HG03139 (cell line): ENCODE measurements around the gene CCDC180.
"Not testable (repeated sequence)": the region's sequence is repeated elsewhere in the genome, so short reads cannot be mapped to it uniquely, and the experiment has no call there.

Experiments
- ATAC-seq: cut with Tn5 transposase; IDR thresholded peaks from one replicate; pipeline ENCODE4 v1.9.1; 2021; ENCODE audit not compliant: unreplicated experiment

CCDC180 gene

GRCh38 chr9:97307500-97308163, at the start of gene CCDC180:
TSS of gene CCDC180 (plus strand) at chr9:97307659. CDS start at chr9:97308064, 405 bp downstream.
- no peak for ATAC-seq

- ATAC-seq, result not testable (repeated sequence)
These were observed 47.5 kb upstream of the CCDC180 start for GRCh38 chr9:97259834-97260514.

- no peak for ATAC-seq
These were observed 36.2 kb upstream of the CCDC180 start for GRCh38 chr9:97271292-97271691.

- ATAC-seq, result no peak
These were observed 35.4 kb upstream of the CCDC180 start for GRCh38 chr9:97272072-97272471.

- ATAC-seq, result no peak
These were observed 31.1 kb upstream of the CCDC180 start for GRCh38 chr9:97276310-97276852.

- ATAC-seq, result no peak
These were observed 29.5 kb upstream of the CCDC180 start for GRCh38 chr9:97277953-97278352.

- no peak for ATAC-seq
These were observed 26.6 kb upstream of the CCDC180 start for GRCh38 chr9:97280755-97281330.

GRCh38 chr9:97283768-97284167, 23.7 kb upstream of the CCDC180 start:
- ATAC-seq, result no peak

GRCh38 chr9:97284798-97285197, 22.7 kb upstream of the CCDC180 start:
- no peak for ATAC-seq

GRCh38 chr9:97292200-97292599, 15.3 kb upstream of the CCDC180 start:
- no peak for ATAC-seq

GRCh38 chr9:97293207-97293721, 14.2 kb upstream of the CCDC180 start:
- no peak for ATAC-seq

GRCh38 chr9:97293818-97294217, 13.6 kb upstream of the CCDC180 start:
- ATAC-seq, result no peak

GRCh38 chr9:97297889-97298288, 9.6 kb upstream of the CCDC180 start:
- no peak for ATAC-seq

GRCh38 chr9:97299809-97300414, 7.5 kb upstream of the CCDC180 start:
- ATAC-seq, result no peak

- no peak for ATAC-seq
These were observed 6.9 kb upstream of the CCDC180 start for GRCh38 chr9:97300586-97300985.

GRCh38 chr9:97301974-97302373, 5.5 kb upstream of the CCDC180 start:
- no peak for ATAC-seq

- ATAC-seq, result no peak
These were observed 2.9 kb upstream of the CCDC180 start for GRCh38 chr9:97304586-97304985.

- ATAC-seq, result no peak
These were observed 1.8 kb upstream of the CCDC180 start for GRCh38 chr9:97305501-97306298.

GRCh38 chr9:97307091-97307490, 368 bp upstream of the CCDC180 start:
- no peak for ATAC-seq

- ATAC-seq, result no peak
These were observed 1.8 kb downstream of the CCDC180 start for GRCh38 chr9:97309260-97309659.

GRCh38 chr9:97310023-97310422, 2.6 kb downstream of the CCDC180 start:
- ATAC-seq, result no peak
